NCI-H2227 treated with DMSO at 0.1 percent for 48 hours (cell line): Measurements from ENCODE around the gene SFTPD.

Source experiments
- DNase-seq: peaks from one replicate; lab custom pipeline; 2025; lab: John Stamatoyannopoulos, UW

Gene SFTPD

GRCh38 chr10:79944428-79945395, 4.2 kb downstream of the SFTPD start:
- no peak for DNase-seq

DNA sequence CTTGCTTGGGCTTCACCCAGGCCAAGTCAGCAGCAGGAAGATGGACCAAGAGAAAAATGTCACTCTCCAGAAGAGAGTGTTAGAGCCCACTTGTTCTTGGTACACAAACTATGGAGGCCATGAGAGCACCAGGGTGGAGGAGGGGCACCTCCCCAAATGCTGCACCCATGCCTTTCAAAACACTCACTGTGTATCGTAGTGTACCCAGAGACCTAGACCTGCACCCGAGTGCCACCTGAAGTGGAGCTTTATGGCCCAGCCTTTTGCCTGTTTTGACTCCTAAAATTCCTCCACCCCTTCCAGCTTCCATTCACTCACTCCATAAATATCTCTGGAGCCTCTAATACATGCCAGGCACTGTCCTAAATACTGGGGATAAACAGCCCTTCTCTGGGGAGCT, 5.0 kb downstream of the SFTPD start:
- DNase-seq: no peak

DNA sequence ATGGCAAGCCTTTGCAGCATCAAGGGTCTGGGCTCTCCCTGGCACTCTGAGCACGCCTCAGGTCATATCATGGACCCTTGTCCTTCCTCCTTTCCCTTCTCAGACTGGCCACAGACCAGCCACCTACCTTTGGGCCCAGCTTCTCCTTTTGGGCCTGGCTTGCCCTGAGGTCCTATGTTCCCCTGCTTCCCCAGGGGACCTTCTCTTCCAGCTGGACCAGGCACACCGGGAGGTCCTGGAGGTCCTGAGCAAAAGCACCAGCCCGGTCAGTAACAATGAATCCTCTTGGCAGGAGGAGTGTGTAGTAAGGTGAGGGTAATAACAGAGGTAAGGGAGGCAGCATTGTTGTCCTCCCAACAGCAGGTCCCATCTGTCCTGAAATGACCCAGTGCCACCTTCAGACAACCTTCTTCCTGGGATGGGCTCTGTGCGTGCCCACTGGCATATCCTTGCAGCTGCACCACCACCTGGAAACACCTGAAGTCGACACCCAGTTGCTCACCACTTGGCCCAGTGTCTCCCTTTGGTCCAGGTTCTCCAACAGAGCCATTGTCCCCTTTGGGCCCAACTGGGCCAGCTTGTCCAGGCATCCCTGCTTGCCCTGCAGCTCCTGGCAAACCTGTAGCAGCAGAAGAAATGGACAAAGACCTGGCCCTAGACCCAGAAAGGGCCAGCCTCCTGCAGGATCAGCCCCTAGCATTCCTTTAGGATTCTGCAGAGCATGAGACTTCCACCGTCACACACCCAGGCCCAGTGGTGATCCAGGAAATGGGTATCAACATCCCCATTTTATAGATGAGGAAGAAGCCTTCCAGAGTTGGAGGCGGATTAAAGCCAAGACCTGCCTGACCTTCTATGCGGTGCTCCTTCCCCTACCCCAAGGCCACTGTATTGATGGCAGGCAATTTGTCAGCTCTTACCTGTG, 6.4 kb downstream of the SFTPD start:
- DNase-seq: no peak

DNA sequence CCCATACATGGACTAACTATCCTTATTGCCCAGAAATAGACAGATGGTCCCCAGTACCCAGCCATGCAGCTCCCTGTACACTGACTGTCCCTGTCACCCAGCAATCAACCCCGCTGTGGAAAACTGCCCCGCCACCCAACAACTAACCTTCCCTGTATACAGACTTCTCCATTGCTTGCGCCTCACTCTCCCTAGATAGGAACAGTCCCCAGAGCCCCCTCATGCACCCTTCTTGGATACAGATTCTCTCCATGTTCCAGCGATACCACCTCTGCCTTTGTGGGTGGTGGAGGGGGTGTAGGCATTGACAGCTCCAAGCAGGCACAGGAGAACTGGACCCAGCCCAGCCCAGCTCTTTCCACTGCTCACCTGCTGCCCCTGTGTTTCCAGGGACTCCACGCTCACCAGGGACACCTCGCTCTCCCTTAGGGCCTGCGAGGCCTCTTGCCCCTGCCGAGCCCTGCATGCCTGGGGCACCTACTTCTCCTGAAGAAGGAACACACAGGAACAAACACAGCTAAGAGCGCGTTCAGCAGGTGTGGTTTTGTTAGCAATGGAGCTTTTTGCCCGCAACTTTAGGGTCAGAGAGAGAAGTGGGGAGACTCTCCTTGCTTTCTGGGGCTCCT, 7.2 kb downstream of the SFTPD start:
- DNase-seq: no peak

GRCh38 chr10:79941146-79941545, 7.8 kb downstream of the SFTPD start:
- DNase-seq: no peak

DNA sequence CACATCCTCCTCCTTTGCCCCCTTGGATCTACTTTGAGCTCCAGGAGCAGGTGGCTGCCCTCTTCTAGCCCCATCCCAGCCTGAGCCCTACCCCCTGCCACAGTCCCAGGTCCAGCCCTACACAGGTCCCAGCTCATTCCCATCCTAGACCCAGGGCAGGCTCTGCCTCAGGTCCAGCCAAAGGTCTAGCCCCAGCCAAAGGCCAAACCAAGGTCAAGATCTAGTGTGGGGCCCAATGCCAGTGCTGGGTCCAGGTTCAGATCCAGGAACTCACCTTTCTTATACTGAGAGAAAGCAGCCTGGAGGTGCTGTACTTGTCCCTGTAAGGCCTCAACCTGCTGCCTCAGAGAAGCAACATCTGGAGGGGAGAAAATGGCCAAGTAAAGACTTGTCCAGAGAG, 8.5 kb downstream of the SFTPD start:
- no peak for DNase-seq

- no peak for DNase-seq
Measured at GRCh38 chr10:79939969-79940368, 8.9 kb downstream of the SFTPD start.

DNA sequence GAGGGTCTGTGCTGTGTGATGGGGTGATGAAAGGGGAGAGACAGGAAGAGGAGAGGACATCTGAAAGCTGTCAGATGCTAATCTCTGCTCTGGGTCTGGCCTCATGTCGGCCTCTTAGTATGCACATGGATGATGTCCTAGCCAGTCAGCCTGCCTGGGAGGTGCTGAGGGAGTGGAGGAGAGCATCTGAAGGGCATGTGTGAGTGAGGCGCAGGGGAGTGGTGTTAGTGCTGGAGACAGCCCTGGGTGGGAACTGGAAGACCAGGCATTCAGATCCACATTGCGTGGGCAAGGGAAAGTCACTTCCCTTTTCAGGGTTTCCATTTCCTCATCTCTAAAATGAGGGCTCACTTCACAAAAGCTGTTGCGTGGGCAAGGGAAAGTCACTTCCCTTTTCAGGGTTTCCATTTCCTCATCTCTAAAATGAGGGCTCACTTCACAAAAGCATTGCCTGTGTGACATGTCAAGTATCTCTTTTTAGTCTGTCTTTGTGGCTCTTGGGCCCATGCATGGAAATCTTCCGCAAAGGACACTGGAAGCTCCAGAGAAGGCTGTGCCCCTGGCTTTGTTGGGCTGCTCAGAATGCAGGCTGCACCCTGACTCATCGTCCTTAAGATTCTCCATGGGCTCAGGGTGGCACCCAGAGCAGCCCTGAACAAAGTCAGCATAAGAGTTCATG, 10.0 kb downstream of the SFTPD start:
- DNase-seq: no peak

DNA sequence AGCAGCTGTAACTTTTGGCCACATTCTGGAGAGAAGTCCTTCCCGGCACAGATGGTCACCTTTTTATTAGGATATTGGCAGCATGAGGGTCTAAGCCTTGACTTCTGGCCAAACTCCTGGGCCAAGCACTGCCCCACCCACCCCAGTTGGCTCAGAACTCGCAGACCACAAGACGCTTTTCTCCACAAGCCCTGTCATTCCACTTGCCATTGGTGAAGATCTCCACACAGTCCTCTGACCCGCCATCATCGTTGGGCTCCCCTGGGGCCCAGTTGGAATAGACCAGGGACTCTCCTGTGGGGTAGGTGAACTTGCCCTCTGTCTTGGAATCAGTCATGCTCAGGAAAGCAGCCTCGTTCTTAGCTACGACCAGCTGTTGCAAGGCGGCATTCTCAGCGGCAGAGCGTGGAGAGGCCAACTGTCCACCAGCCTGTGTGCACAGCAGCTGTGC, 11.2 kb downstream of the SFTPD start:
- DNase-seq: no peak

GRCh38 chr10:79936625-79937615, 12.0 kb downstream of the SFTPD start:
- DNase-seq: no peak

DNA sequence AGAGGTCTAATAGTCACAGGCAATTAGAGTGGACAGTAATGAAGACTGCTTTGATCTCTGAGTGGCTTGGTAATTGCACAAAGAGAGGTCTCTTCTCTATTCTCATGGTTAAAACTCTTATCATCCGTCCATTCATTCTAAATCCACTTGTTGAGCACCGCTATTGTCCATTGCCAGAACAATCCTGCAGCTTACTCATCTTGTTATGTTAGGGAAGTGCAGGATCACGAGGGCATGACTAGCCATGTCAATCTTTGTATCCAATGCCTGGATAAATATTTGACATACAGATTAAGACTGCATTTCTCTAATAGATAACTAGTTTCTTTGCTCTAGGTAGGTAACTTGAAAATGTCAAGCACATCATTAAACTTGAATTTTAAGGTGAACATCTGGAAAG, 14.9 kb downstream of the SFTPD start:
- DNase-seq: no peak

DNA sequence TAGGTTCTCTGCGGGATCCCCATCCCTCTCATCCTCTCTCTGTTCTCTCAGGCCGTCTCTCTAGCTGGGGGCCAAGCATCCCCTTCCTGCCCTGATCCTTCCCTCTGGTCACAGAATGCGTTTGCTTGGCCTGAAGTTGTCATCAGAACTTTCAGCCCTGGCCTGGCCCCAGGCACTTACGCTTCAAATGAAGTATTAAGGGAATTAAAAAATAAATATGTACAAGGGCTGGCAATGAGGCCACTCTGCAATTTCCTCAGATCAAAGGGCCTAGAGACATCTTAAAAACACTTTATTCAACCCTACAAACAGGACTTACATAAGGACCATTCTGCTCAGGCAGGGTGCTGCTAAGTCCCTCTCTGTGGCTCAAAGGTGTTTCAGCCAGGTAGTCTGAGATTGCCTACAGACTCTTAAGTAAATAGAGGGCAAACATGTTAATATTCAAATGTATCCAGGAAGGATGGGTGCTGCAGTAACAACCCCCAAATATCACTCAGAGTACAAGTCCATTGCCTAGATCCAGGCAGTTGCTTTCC, 16.0 kb downstream of the SFTPD start:
- DNase-seq: no peak

DNA sequence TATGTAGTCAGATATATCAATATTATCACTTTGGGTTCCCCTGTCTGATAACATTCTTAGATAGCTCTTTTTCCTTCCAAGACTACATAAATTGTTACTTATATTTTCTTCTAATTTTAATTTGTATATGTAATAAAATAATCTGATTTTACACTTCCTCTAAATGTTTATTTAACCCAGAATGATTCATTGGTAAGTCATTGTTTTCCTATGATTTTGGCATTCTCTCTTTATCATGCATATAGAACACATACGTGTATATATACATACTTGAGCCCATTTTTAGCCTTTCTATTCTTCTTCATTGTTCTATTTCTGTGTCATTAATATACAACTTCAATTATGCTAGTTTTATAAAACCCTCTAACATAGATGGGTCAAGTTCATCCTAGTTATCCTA, 16.6 kb downstream of the SFTPD start:
- no peak for DNase-seq

DNA sequence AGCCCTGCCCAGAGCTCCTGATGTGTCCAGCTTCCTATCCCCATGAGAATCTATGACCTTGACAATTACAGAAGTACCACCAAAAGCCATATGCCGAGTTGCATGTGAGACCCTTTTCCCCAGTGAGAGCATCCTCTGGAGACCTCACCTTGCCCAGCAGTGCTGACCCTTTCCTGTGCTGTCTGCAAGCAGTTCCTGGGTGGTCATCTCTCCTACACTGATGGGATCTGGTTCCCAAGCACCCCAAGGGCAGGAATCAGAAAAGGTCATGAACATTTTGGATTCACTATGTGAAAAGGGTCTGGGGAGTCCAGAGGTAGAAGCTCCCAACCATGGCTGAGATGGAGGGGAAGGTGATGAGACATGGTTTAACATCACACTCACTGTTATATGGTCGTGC, 18.2 kb downstream of the SFTPD start:
- DNase-seq: no peak

DNA sequence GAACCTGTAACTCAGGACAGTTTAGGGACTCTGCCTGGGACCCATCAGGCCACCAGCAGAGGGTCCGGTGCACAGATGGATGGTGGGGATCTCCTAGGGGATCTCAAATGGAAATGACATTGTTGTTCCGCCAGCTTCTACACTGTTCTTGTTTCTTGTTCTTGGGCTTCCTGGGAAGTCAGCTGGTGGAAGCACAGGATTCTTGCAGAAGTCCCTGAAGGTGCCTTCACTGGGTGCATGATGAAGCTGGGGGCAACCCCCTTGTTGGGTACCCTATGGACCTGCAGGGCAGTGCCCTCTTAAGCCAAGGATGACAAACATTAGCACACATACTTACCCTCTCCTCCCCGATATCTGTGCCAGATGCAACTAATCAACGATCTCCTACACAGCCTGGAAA, 18.6 kb downstream of the SFTPD start:
- no peak for DNase-seq

DNA sequence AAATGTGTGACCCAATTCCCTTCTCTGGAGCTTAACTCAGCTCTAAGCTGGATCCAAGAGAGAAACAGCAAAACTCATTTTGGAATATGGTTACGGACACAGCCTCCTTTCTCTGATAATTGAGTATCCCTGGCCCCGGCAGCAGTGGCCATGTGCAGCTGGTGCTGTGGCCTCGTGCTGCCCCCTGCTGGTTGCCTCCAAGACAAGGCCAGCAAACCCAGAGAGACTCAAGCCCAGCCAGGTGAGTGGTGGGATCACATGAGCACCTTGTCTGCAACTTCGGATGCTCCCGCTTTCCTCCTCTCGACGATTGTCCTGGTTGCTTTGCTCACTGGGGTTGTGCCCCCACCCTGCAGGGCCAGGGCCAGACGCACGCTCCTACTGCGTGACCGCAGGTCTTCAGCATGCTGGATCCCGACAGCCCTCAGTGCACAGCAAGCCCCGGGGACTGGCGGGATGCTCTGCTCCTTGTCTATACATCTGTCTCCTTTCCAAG, 19.4 kb downstream of the SFTPD start:
- DNase-seq: no peak

DNA sequence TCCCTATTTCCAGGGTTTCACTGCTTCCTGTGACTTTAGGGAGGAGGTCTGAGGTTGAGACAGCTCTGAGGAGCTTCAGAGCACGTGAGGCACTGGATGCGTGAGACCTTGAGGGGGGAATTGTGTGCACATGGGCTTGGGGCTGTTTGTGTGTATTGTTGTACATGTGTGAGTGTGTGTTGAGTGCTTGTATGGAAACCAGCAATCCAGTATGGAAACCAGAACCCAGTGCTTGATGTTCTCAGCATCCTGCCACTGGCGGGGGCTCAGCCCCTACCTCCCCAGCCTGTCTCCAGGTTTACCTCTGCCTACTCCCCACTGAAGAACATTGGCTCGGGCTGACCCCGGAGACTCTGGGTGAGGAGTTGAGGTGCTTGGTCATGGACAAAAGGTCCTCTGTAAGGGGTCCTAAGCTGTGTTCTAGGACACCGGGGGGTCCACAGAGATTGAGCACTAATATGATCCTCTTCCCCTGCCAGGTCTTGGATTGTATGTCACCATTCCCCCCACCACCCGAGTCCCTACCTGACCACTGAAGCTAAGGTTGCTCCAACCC, 20.8 kb downstream of the SFTPD start:
- no peak for DNase-seq

DNA sequence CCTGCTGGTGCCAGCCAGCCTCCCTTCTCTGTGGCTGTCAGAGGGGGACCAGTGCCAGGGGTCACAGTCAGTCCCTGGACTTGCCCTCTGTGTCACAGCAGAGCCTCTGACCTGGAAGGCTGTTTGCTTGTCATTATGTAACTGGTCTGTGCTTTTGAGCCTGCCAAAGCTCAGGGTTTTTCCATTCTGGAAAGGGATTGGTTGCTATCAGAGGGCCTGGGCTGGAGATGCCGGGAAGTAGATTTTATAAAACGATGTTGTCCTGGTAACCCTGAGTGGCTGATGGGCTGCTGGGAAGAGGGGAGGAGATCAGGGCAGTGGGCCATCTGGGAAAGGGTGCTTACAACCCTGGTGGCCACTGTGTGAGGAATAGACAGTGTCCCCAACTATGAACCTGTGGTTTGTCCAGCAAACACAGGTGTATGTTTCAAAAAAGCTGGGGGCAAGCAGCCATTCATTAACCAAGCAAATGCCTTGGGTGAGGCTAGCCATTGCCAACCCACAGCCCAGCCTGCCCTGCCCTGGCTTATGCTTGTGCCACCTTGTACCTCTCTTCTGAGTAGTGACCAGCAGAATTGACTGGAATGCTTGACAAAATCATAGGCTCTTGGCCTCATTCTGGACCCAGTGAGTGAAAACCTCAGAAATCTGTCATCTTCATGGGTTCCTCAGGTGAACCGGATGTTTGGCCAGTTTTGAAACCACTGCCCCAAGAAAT, 21.6 kb downstream of the SFTPD start:
- DNase-seq: no peak

GRCh38 chr10:79926037-79926436, 22.9 kb downstream of the SFTPD start:
- DNase-seq: no peak
